Astrocyte (in vitro differentiated cells and primary cell): ENCODE measurements around the gene SH3BP5.

Experiments
- CTCF ChIP-seq: IDR thresholded peaks from 2 replicates; pipeline ENCODE4 v1.5.1; 2011; ENCODE audit warnings: low read depth, mild to moderate bottlenecking, inconsistent platforms, low read length, moderate library complexity; ENCODE audit not compliant: insufficient read depth
- EZH2 ChIP-seq: IDR thresholded peaks from 2 replicates; pipeline ENCODE4 v1.6.1; 2012; ENCODE audit warnings: mild to moderate bottlenecking, low read length, inconsistent platforms; ENCODE audit not compliant: insufficient read depth

GRCh38 chr3:15312550-15312949 lies 19.8 kb downstream of the SH3BP5 start:
- TF ChIP-seq CTCF (no peak), EZH2 (no peak)
